Stimulated activated effector memory CD8-positive, alpha-beta T cell treated with anti-CD3 and anti-CD28 coated beads, Interleukin-12 subunit alpha, Interleukin-12 subunit beta, amount 100 ng/mL, for 72 hours (primary cell): ENCODE results near the gene OGDHL.

Source experiments
- ATAC-seq: fragments of 150-1000 bp; cut with Tn5 transposase; 2 replicates; pipeline ENCODE4 v1.10.0; 2021
- DNase-seq, 2 donors: peaks; one replicate each; pipeline ENCODE4 v3.0.0; 2021 to 2022; ENCODE audit warnings: low spot score in 2 of 2
- H3K27ac Mint-ChIP-seq: one replicate; pipeline ENCODE4 v1.8.0; 2022; ENCODE audit warnings: mild to moderate bottlenecking, mixed read lengths
- H3K36me3 Mint-ChIP-seq: one replicate; pipeline ENCODE4 v1.8.0; 2022; ENCODE audit warnings: mild to moderate bottlenecking, mixed read lengths
- H3K4me1 Mint-ChIP-seq: one replicate; pipeline ENCODE4 v1.8.0; 2022; ENCODE audit warnings: mixed read lengths
- H3K4me3 Mint-ChIP-seq: one replicate; pipeline ENCODE4 v1.8.0; 2022; ENCODE audit warnings: mild to moderate bottlenecking, mixed read lengths
- H3K9me3 Mint-ChIP-seq: one replicate; pipeline ENCODE4 v1.8.0; 2022; ENCODE audit warnings: mixed read lengths

OGDHL gene

DNA sequence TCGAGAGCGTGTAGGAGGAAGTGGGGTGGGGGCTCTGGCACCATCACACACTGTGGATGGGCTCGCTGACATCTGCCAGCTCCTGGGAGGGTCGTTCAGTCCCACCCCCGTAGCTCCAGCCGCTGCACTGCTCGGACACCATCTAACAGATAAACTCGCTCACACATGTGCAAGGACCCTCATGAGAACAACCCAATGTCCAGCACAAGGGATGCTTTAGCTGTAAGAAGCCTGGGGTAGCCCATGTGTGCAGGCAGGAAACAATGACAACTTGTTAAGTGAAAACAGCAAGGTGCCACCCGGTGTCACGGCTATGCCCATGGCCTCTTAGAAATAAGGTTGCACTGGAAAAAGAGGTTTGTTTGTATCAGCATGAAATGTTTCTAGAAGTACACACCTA, 14.1 kb downstream of the OGDHL start:
- H3K9me3 Mint-ChIP-seq = no peaks in the 10 kb centered on the region

GRCh38 chr10:49747303-49747646, 14.8 kb downstream of the OGDHL start:
- H3K36me3 Mint-ChIP-seq = no peaks in the 10 kb centered on the region
- no peak overlapping the region for H3K4me3 Mint-ChIP-seq
- ATAC-seq (no peak), DNase-seq (no peak)
- H3K27ac Mint-ChIP-seq = no peak overlapping the region
- H3K9me3 Mint-ChIP-seq = no peaks in the 10 kb centered on the region
- no peaks in the 10 kb centered on the region for H3K4me1 Mint-ChIP-seq

More for the DNA sequence above, 14.1 kb downstream of the OGDHL start:
- H3K4me1 Mint-ChIP-seq = no peaks in the 10 kb centered on the region
- H3K4me3 Mint-ChIP-seq = no peak overlapping the region
- no peak for DNase-seq
- H3K27ac Mint-ChIP-seq = no peak overlapping the region
- H3K36me3 Mint-ChIP-seq = no peaks in the 10 kb centered on the region
- no peak for ATAC-seq

- Mint-ChIP-seq H3K9me3 (no peaks in the 10 kb centered on the region), H3K4me1 (peaks cover 5% of the 10 kb centered on the region), H3K27ac (no peak overlapping the region)
Observed at GRCh38 chr10:49746626-49747302, 15.4 kb downstream of the OGDHL start.

GRCh38 chr10:49745756-49746155, 16.4 kb downstream of the OGDHL start:
- Mint-ChIP-seq H3K4me3 (no peak overlapping the region), H3K4me1 (peaks cover 9% of the 10 kb centered on the region), H3K9me3 (no peaks in the 10 kb centered on the region), H3K36me3 (no peaks in the 10 kb centered on the region), H3K27ac (no peak overlapping the region)
- DNase-seq = no peak
- no peak for ATAC-seq

More at GRCh38 chr10:49746626-49747302, 15.4 kb downstream of the OGDHL start:
- no peak for ATAC-seq
- H3K36me3 Mint-ChIP-seq = no peaks in the 10 kb centered on the region
- no peak for DNase-seq
- H3K4me3 Mint-ChIP-seq = no peak overlapping the region

DNA sequence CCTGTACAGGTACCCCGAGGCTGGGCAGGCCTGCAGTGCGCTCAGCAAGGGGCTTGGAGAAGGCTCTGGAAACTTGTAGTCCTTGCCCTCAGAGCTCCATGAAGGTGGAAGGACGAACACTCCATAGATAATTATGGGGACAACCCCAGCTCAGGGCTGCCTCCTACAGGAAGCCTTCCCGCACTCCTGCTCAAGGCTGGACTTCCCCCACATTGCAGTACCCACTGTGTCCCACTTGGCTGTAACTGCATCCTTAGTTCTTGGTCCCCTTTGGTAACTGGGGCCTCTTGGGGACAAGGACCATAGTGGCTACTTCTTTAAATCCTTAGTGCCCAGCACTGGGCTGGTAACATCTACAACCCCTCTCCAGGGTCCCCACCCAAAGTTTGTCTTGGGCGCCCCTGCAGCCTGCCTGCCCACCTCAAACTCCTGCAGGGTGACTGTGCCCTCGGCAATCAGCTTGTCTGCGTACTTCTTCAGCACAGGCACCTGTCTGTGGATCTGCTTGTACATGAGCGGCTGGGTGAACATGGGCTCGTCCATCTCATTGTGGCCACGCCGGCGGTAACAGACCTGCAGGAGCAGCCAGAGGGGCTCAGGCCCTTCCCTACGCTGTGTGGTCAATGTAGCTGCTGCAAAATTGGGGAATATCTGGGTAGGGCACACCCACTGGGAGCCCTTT, 17.1 kb downstream of the OGDHL start:
- H3K36me3 Mint-ChIP-seq = no peaks in the 10 kb centered on the region

DNA sequence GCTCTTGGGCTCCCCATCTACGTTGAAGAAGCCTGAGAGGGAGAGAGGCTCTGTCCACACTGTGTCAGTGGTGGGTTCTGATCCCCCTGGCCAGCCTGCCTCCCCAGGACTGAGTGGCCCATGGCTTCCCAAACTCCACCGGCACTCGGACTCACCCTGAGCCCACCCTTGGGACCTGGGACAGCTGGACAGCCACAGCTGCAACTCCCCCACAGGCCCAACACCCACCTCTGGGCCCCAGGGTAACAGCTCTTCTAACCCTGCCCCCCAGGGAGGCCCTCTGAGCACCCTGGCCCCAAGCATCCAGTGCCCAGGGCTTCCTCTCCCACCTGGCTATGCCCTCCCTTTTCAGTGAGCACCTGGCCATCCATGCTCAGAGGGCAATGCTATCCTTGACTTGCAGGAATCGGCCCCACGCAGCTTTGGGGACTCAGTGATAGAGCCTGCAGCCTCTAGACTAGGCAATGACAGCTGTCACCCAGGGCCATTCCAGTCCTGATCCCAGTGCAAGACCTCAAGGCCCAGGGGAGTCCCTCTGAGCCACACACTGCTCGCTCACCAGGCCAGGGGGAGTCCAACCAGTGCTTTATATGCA, 17.9 kb downstream of the OGDHL start:
- Mint-ChIP-seq H3K9me3 (no peaks in the 10 kb centered on the region), H3K27ac (no peak overlapping the region), H3K36me3 (no peaks in the 10 kb centered on the region), H3K4me1 (peaks cover 9% of the 10 kb centered on the region), H3K4me3 (no peak overlapping the region)
- DNase-seq (no peak), ATAC-seq (no peak)

More for the DNA sequence above, 17.1 kb downstream of the OGDHL start:
- no peaks in the 10 kb centered on the region for H3K9me3 Mint-ChIP-seq
- ATAC-seq (no peak), DNase-seq (no peak)
- H3K27ac Mint-ChIP-seq = no peak overlapping the region
- H3K4me3 Mint-ChIP-seq = no peak overlapping the region
- H3K4me1 Mint-ChIP-seq = peaks cover 9% of the 10 kb centered on the region

GRCh38 chr10:49743464-49744075, 18.6 kb downstream of the OGDHL start:
- no peak for DNase-seq
- H3K36me3 Mint-ChIP-seq = no peaks in the 10 kb centered on the region
- ATAC-seq = no peak
- H3K9me3 Mint-ChIP-seq = no peaks in the 10 kb centered on the region
- no peak overlapping the region for H3K27ac Mint-ChIP-seq
- peaks cover 9% of the 10 kb centered on the region for H3K4me1 Mint-ChIP-seq
- H3K4me3 Mint-ChIP-seq = no peak overlapping the region

DNA sequence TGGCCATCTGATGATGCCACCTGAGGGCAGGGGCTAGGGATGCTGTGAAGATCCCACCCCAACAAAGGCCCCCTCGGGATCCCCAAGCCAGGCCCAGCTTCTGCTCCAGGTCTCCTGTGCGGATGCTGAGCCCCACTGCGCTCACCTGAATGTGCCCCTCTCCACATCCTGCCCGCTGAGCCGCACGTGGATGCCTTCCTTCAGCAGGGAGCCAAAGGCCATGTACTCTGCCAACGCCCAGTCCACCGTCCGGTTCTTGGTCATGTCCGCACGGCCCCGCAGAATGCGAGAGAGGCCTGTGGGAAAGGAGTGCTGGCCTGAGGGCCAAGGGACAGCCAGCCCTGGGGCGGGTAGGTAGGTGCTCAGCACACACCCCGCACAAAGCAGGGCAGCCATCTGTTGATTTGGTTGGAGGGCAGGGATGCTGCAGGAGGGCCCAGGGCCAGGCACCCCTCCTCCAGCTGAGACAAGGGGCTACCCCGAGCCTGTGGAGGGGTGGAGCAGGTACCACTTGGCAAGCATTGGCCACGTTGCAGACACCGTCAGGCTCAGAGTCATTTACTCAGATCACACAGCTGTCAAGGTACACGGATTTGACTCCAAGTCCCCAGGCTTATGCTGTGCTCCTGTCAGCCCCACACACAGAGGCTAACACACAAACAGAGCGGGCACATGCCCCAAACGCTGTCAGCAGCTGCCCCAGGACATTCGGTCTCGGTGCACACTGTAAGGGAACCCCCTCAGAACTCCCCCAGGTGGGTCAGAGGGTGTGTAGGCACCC, 19.2 kb downstream of the OGDHL start:
- H3K4me1 Mint-ChIP-seq = peaks cover 9% of the 10 kb centered on the region
- H3K36me3 Mint-ChIP-seq = no peaks in the 10 kb centered on the region
- no peaks in the 10 kb centered on the region for H3K9me3 Mint-ChIP-seq
- no peak for ATAC-seq
- no peak for DNase-seq
- no peak overlapping the region for H3K27ac Mint-ChIP-seq
- H3K4me3 Mint-ChIP-seq = no peak overlapping the region

DNA sequence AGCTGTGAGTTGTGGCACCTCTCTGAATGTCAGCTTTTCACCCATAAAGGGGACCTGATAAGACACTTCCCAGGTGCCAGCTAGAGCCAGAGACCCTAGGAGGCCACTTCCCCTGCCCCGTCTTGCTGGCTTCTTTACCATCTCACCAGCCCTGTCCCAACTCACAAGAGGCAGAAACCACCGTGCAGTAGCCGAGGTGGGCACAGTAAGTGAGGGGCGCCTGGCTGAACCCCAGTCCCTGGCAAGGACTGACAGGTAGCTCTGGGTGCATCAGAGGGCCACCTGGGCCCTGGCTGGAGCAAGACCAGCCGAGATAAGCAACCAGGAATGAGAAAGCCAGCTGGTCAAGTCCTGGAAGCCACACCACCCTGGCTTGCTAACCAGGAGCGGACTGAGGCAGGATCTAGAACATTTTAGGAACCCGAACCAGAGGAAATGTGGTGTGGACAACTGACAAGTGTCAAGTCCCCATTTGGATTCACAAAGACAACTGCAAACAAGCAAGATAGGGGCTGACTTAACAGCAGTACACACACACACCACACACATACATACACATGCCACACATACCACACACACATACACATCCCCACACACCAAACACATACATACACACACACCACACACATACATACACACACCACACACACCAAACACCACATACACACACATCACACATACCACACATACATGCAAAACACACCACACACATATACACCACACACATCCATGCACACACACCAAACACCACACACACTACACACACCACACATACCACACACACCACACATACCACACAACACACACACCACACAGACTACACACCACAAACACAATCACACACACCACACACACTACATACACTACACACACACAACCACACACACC, 20.8 kb downstream of the OGDHL start:
- H3K27ac Mint-ChIP-seq = no peak overlapping the region
- ATAC-seq (peak; percentile 2), DNase-seq (no peak)
- H3K4me1 Mint-ChIP-seq = peaks cover 9% of the 10 kb centered on the region
- H3K4me3 Mint-ChIP-seq = no peak overlapping the region
- H3K9me3 Mint-ChIP-seq = no peaks in the 10 kb centered on the region
- no peaks in the 10 kb centered on the region for H3K36me3 Mint-ChIP-seq

- Mint-ChIP-seq H3K36me3 (no peaks in the 10 kb centered on the region), H3K27ac (no peak overlapping the region), H3K4me3 (no peak overlapping the region), H3K4me1 (peaks cover 9% of the 10 kb centered on the region), H3K9me3 (no peaks in the 10 kb centered on the region)
- ATAC-seq = no peak
- no peak for DNase-seq
Observed at GRCh38 chr10:49740346-49741107, 21.6 kb downstream of the OGDHL start.

DNA sequence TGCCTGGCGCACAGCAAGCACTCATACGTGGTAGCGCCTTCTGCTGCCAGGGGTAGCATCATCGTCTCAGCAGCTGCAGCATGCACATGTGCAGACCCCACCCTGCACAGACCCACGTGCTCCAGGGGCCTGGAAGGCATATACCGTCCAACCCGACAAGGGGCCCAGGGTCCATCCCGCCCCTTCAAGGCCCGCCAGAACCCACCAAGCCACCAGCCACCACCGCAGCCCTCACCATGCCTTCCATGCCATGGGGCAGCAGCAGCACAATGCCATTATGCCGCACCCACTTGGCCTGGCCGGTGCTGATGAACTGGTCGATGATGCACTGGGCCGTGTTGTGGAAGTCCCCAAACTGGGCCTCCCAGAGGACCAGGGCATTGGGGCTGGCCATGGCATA, 22.7 kb downstream of the OGDHL start:
- ATAC-seq = no peak
- peaks cover 9% of the 10 kb centered on the region for H3K4me1 Mint-ChIP-seq

DNA sequence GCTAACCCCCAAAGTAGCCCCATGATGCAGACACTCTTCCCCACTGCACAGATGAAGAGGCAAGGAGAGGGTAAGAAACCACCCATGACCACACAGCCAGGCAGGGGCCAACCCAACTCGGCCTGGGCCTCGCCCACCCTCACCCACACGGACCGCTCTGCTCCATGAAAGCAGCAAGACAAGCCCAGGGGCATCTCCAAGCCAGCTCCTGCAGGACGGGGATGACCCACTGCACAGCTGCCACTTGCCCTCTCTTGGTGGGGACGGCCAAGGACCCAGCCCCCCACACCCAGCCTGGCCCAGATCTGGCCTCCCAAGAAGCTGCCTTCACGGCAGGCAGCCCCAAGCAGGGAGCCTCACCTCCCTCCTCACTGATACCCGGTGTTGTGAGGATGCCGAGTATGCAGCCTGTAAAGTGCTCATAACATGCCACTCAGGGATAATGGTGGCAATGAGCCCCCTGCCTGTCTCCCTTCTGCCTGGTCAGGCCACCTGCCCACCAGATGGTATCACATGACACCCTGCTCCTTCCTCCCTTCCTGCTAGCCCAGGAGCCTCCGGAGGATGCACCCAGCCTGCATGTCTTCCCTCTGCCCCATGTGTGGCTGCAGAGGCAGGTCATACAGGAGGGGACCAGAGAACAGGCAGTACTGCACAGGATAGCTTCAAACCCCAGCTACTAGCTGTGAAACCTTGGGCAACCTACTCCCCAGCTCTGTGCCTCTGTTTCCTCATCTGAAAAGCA, 23.3 kb downstream of the OGDHL start:
- DNase-seq (no peak), ATAC-seq (no peak)
- Mint-ChIP-seq H3K4me1 (peaks cover 9% of the 10 kb centered on the region), H3K4me3 (no peak overlapping the region), H3K9me3 (no peaks in the 10 kb centered on the region), H3K36me3 (no peaks in the 10 kb centered on the region), H3K27ac (no peak overlapping the region)

More for the DNA sequence above, 22.7 kb downstream of the OGDHL start:
- H3K27ac Mint-ChIP-seq = no peak overlapping the region
- no peaks in the 10 kb centered on the region for H3K9me3 Mint-ChIP-seq
- no peaks in the 10 kb centered on the region for H3K36me3 Mint-ChIP-seq
- no peak overlapping the region for H3K4me3 Mint-ChIP-seq
- DNase-seq = no peak

DNA sequence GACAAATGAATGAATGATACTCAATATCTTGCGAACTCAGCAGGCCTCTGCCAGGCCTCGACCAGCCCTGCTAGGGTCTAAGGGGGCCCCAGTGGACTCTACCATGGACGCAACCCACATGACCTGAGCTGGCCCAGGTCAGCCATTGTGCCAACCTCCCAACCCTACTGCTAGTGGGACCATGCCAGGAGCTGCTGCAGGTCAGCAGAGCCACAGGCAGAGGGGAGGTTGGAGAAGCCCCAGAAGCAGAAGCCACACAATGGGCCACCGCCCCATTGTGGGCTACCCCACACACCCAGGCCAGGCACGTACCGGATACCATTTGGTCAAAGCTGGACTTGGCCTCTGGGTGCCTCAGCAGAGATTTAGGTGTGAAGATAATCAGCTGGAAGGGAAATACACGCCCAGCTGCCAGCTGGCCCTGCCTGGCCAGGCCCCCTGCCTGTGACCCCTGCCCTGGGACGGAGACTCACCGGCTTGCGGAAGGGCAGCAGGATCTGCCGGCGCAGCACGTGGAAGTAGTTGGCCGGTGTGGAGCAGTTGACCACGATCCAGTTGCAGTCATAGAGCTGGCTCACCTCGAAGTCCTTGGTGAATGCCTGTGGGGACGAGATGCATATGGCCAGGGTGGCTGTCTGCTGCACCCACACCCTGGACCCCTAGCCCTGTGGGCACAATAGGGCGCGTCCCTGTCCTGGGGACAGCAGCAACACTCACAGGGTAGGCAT, 24.5 kb downstream of the OGDHL start:
- Mint-ChIP-seq H3K9me3 (no peaks in the 10 kb centered on the region), H3K4me1 (peaks cover 9% of the 10 kb centered on the region), H3K36me3 (no peaks in the 10 kb centered on the region), H3K4me3 (no peak overlapping the region), H3K27ac (no peak overlapping the region)
- ATAC-seq = no peak
- DNase-seq = no peak
